ENCODE measurements around the gene SMIM5. TPM values are rescaled to one million over a fixed set of nuclear protein-coding genes. Genes with fewer than 3 reads are reported as not detected.
"Not testable (repeated sequence)": the region's sequence is repeated elsewhere in the genome, so short reads cannot be mapped to it uniquely, and the experiment has no call there.

Gene SMIM5
- total RNA-seq, 4 donors from 2014 or later: 68.8 to 161 (median 97.1) TPM; not detected in 1

GRCh38 chr17:75592348-75593020 lies 40.8 kb upstream of the SMIM5 start:
- TF ChIP-seq POLR2A (IDR thresholded peaks at IDR 0.05): no peak
- TF ChIP-seq CTCF (IDR thresholded peaks at IDR 0.05): no peak
- H3K27ac ChIP-seq: no peak overlapping the region
- no peaks in the 10 kb centered on the region for H3K9me3 ChIP-seq
- H3K27me3 ChIP-seq: no peaks in the 10 kb centered on the region
- H3K4me1 ChIP-seq: peaks cover 0 to 20% (median 12%) of the 10 kb centered on the region in 4 donors
- no peak for DNase-seq
- no peak overlapping the region for H3K4me3 ChIP-seq
- no peaks in the 10 kb centered on the region for H3K36me3 ChIP-seq

GRCh38 chr17:75593430-75593829 lies 39.8 kb upstream of the SMIM5 start:
- H3K9me3 ChIP-seq, DNase-seq, H3K36me3 ChIP-seq, H3K27me3 ChIP-seq, H3K4me3 ChIP-seq, H3K27ac ChIP-seq: not testable (repeated sequence)
- peaks cover 0 to 12% (median 8%) of the 10 kb centered on the region in 4 donors for H3K4me1 ChIP-seq

GRCh38 chr17:75594499-75595283 lies 38.5 kb upstream of the SMIM5 start:
- H3K4me3 ChIP-seq: no peak overlapping the region
- DNase-seq: no peak
- H3K4me1 ChIP-seq: peaks cover 0 to 6% (median 3%) of the 10 kb centered on the region in 4 donors
- TF ChIP-seq CTCF (IDR thresholded peaks at IDR 0.05): peak in 2 of 6 experiments; percentile 11 to 15
- TF ChIP-seq POLR2A (IDR thresholded peaks at IDR 0.05): no peak
- no peaks in the 10 kb centered on the region for H3K27me3 ChIP-seq
- no peaks in the 10 kb centered on the region for H3K36me3 ChIP-seq
- no peak overlapping the region for H3K27ac ChIP-seq
- H3K9me3 ChIP-seq: no peaks in the 10 kb centered on the region

GRCh38 chr17:75595284-75595919 lies 37.8 kb upstream of the SMIM5 start:
- no peak for DNase-seq
- Histone ChIP-seq H3K4me1 (no peaks in the 10 kb centered on the region), H3K4me3 (no peak overlapping the region), H3K27me3 (no peaks in the 10 kb centered on the region), H3K36me3 (no peaks in the 10 kb centered on the region), H3K27ac (no peak overlapping the region), H3K9me3 (no peaks in the 10 kb centered on the region)
- TF ChIP-seq CTCF (IDR thresholded peaks at IDR 0.05): no peak
- TF ChIP-seq POLR2A (IDR thresholded peaks at IDR 0.05): no peak

- Histone ChIP-seq H3K27me3 (no peaks in the 10 kb centered on the region), H3K27ac (no peak overlapping the region), H3K4me1 (no peaks in the 10 kb centered on the region), H3K4me3 (no peak overlapping the region), H3K36me3 (no peaks in the 10 kb centered on the region), H3K9me3 (no peaks in the 10 kb centered on the region)
- no peak for DNase-seq
- TF ChIP-seq POLR2A (IDR thresholded peaks at IDR 0.05): no peak
These were observed 37.3 kb upstream of the SMIM5 start for GRCh38 chr17:75595920-75596313.

GRCh38 chr17:75596320-75597087 lies 36.7 kb upstream of the SMIM5 start:
- no peak overlapping the region for H3K27ac ChIP-seq
- peaks cover 0 to under 1% (median 0%) of the 10 kb centered on the region in 4 donors for H3K4me1 ChIP-seq
- no peaks in the 10 kb centered on the region for H3K27me3 ChIP-seq
- TF ChIP-seq POLR2A (IDR thresholded peaks at IDR 0.05) (no peak), CTCF (IDR thresholded peaks at IDR 0.05) (no peak)
- no peaks in the 10 kb centered on the region for H3K9me3 ChIP-seq
- no peaks in the 10 kb centered on the region for H3K36me3 ChIP-seq
- no peak for DNase-seq
- no peak overlapping the region for H3K4me3 ChIP-seq
